Astrocyte (in vitro differentiated cells and primary cell): Measurements from ENCODE around the gene PCID2. TPM values are rescaled to one million over a fixed set of nuclear protein-coding genes. Genes with fewer than 3 reads are reported as not detected.

ENCODE experiments used
- DNase-seq: peaks from one replicate; pipeline ENCODE4 v3.0.0-alpha.2; 2010; ENCODE audit warnings: low read depth
- FAIRE-seq: peaks from 2 replicates; lab custom pipeline; 2011; peaks lifted over from hg19 to GRCh38; lab: Jason Lieb, UNC
- H2AFZ ChIP-seq: 2 replicates; pipeline ENCODE4 v1.6.0; 2012; ENCODE audit warnings: low read depth, low read length, inconsistent platforms
- H3K27ac ChIP-seq: 2 replicates; pipeline ENCODE4 v1.5.1; 2011; ENCODE audit warnings: low read depth, low read length, inconsistent platforms
- H3K27me3 ChIP-seq: 2 replicates; pipeline ENCODE4 v1.6.0; 2011; ENCODE audit warnings: low read length, inconsistent platforms; ENCODE audit not compliant: insufficient read depth
- H3K36me3 ChIP-seq: 2 replicates; pipeline ENCODE4 v1.5.1; 2011; ENCODE audit warnings: low read length, inconsistent platforms; ENCODE audit not compliant: insufficient read depth
- H3K4me1 ChIP-seq: 2 replicates; pipeline ENCODE4 v1.5.1; 2011; ENCODE audit warnings: low read length, inconsistent platforms; ENCODE audit not compliant: insufficient read depth
- H3K4me2 ChIP-seq: 2 replicates; pipeline ENCODE4 v1.6.0; 2012; ENCODE audit warnings: low read length, inconsistent platforms
- H3K4me3 ChIP-seq: 2 replicates; pipeline ENCODE4 v1.5.1; 2011; ENCODE audit warnings: low read depth, mild to moderate bottlenecking, low read length, inconsistent platforms; ENCODE audit not compliant: insufficient read depth
- H3K79me2 ChIP-seq: 2 replicates; pipeline ENCODE4 v1.6.0; 2012; ENCODE audit warnings: mild to moderate bottlenecking, low read length, inconsistent platforms; ENCODE audit not compliant: insufficient read depth
- H3K9ac ChIP-seq: 2 replicates; pipeline ENCODE4 v1.6.0; 2012; ENCODE audit warnings: mild to moderate bottlenecking, low read length, inconsistent platforms
- H3K9me3 ChIP-seq: 2 replicates; pipeline ENCODE4 v1.5.1; 2012; ENCODE audit warnings: low read depth, mild to moderate bottlenecking, low read length, inconsistent platforms; ENCODE audit not compliant: insufficient read depth
- H4K20me1 ChIP-seq: 2 replicates; pipeline ENCODE4 v1.6.0; 2012; ENCODE audit warnings: low read length, inconsistent platforms; ENCODE audit not compliant: insufficient read depth
- H3K27ac Mint-ChIP-seq: one replicate; pipeline ENCODE4 v1.8.0; 2021; ENCODE audit warnings: mild to moderate bottlenecking, mixed read lengths; ENCODE audit not compliant: unreplicated experiment
- H3K27me3 Mint-ChIP-seq: one replicate; pipeline ENCODE4 v1.8.0; 2021; ENCODE audit warnings: low read depth, mixed read lengths; ENCODE audit not compliant: unreplicated experiment
- H3K36me3 Mint-ChIP-seq: one replicate; pipeline ENCODE4 v1.8.0; 2021; ENCODE audit warnings: low read depth, mixed read lengths; ENCODE audit not compliant: unreplicated experiment
- H3K4me1 Mint-ChIP-seq: one replicate; pipeline ENCODE4 v1.8.0; 2021; ENCODE audit warnings: low read depth, mixed read lengths; ENCODE audit not compliant: unreplicated experiment
- H3K4me3 Mint-ChIP-seq: one replicate; pipeline ENCODE4 v1.8.0; 2021; ENCODE audit warnings: mild to moderate bottlenecking, moderate library complexity, mixed read lengths; ENCODE audit not compliant: unreplicated experiment
- H3K9me3 Mint-ChIP-seq: one replicate; pipeline ENCODE4 v1.8.0; 2021; ENCODE audit warnings: mild to moderate bottlenecking, mixed read lengths; ENCODE audit not compliant: unreplicated experiment
- EZH2 ChIP-seq: IDR thresholded peaks from 2 replicates; pipeline ENCODE4 v1.6.1; 2012; ENCODE audit warnings: mild to moderate bottlenecking, low read length, inconsistent platforms; ENCODE audit not compliant: insufficient read depth
- total RNA-seq: library from RNA; stranded (reverse); gene quantifications from 2 replicates; pipeline ENCODE4 v1.2.1, GENCODE V29; 2021
- TF ChIP-seq, protein P1 (sequence below): IDR thresholded peaks from 2 replicates; pipeline ENCODE4 v1.5.1; 2011; ENCODE audit warnings: low read depth, mild to moderate bottlenecking, inconsistent platforms, low read length, moderate library complexity; ENCODE audit not compliant: insufficient read depth

The PCID2 gene
- total RNA-seq, 1 donor from 2014 or later, result 31.5 TPM

DNA sequence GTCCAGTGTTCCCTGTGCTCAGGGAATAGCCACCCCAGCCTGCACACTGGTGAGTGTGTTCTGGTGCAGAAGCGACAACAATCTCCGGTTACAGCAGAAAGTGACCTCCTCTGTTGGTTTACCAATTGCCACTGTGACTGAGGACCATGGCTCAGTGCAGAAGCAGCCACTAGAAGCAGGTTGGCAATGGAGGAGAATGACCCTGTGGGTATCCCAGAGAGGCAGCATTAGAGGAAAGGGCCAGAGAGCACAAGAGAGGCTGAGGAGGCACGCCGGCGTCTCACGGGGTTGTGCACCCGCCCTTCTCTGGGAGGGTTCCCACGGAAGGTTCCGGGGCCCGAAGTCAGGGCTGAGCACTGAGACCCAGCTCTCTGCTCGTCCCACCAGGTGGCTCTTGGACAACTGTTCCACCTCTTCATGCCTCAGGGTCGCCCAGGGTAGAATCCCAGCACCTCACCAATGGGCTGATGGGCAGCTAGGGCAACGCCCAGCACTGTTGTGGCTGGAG is 36.0 kb downstream of the PCID2 start:
- Histone ChIP-seq H3K9ac (no peak overlapping the region), H2AFZ (no peak overlapping the region), H4K20me1 (no peaks in the 10 kb centered on the region), H3K79me2 (no peaks in the 10 kb centered on the region), H3K4me3 (no peak overlapping the region), H3K36me3 (peaks cover 15% of the 10 kb centered on the region), H3K4me2 (no peak overlapping the region), H3K4me1 (no peaks in the 10 kb centered on the region), H3K27me3 (no peaks in the 10 kb centered on the region), H3K9me3 (no peaks in the 10 kb centered on the region), H3K27ac (no peak overlapping the region)
- H3K4me3 Mint-ChIP-seq, result no peak overlapping the region
- TF ChIP-seq, protein P1, sequence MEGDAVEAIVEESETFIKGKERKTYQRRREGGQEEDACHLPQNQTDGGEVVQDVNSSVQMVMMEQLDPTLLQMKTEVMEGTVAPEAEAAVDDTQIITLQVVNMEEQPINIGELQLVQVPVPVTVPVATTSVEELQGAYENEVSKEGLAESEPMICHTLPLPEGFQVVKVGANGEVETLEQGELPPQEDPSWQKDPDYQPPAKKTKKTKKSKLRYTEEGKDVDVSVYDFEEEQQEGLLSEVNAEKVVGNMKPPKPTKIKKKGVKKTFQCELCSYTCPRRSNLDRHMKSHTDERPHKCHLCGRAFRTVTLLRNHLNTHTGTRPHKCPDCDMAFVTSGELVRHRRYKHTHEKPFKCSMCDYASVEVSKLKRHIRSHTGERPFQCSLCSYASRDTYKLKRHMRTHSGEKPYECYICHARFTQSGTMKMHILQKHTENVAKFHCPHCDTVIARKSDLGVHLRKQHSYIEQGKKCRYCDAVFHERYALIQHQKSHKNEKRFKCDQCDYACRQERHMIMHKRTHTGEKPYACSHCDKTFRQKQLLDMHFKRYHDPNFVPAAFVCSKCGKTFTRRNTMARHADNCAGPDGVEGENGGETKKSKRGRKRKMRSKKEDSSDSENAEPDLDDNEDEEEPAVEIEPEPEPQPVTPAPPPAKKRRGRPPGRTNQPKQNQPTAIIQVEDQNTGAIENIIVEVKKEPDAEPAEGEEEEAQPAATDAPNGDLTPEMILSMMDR, result no peak
- no peak for TF ChIP-seq EZH2
- H3K27me3 Mint-ChIP-seq, result no peaks in the 10 kb centered on the region
- no peak overlapping the region for H3K27ac Mint-ChIP-seq
- H3K36me3 Mint-ChIP-seq, result peaks cover 31% of the 10 kb centered on the region
- DNase-seq, result no peak
- no peak for FAIRE-seq
- H3K4me1 Mint-ChIP-seq, result peaks cover 5% of the 10 kb centered on the region
- peaks cover 2% of the 10 kb centered on the region for H3K9me3 Mint-ChIP-seq

DNA sequence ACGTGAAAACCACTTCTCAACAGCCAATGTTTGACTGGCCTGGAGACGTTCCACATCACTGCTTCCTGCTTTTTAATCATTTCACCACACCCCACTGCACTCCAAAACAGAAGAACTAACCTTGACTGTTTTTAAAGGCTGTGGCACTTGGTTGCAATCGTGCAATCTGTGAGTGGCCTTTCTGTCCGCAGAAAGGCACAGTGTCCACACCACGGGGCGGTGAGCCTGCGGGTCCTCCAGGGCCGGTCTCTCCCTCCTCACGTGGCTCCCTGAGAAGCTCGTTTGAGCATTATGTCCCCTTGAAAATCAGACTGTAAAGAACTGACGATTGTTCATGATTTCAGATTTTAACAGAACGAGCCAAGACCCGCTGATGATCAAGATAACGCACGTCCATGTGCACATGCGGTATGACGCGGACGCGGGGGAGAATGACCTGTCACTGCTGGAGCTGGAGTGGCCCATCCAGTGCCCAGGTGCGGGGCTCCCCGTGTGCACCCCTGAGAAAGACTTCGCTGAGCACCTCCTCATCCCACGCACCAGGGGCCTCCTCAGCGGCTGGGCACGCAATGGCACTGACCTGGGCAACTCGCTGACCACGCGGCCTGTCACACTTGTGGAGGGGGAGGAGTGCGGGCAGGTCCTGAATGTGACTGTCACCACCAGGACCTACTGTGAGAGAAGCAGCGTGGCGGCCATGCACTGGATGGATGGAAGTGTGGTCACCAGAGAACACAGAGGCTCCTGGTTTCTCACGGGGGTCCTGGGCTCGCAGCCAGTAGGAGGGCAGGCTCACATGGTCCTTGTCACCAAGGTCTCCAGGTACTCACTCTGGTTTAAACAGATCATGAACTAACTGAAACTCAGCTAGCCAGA is 37.0 kb downstream of the PCID2 start:
- Histone ChIP-seq H3K4me2 (no peak overlapping the region), H3K79me2 (no peaks in the 10 kb centered on the region), H3K4me1 (no peaks in the 10 kb centered on the region), H3K9me3 (no peaks in the 10 kb centered on the region), H3K27ac (no peak overlapping the region), H2AFZ (no peak overlapping the region), H3K36me3 (peaks cover 15% of the 10 kb centered on the region), H3K4me3 (no peak overlapping the region), H4K20me1 (no peaks in the 10 kb centered on the region), H3K27me3 (no peaks in the 10 kb centered on the region), H3K9ac (no peak overlapping the region)
- H3K9me3 Mint-ChIP-seq, result peaks cover 2% of the 10 kb centered on the region
- H3K4me1 Mint-ChIP-seq, result peaks cover 5% of the 10 kb centered on the region
- TF ChIP-seq, protein P1, result no peak
- TF ChIP-seq EZH2, result no peak
- FAIRE-seq (no peak), DNase-seq (no peak)
- peaks cover 30% of the 10 kb centered on the region for H3K36me3 Mint-ChIP-seq
- no peak overlapping the region for H3K27ac Mint-ChIP-seq
- H3K4me3 Mint-ChIP-seq, result no peak overlapping the region
- H3K27me3 Mint-ChIP-seq, result no peaks in the 10 kb centered on the region

DNA sequence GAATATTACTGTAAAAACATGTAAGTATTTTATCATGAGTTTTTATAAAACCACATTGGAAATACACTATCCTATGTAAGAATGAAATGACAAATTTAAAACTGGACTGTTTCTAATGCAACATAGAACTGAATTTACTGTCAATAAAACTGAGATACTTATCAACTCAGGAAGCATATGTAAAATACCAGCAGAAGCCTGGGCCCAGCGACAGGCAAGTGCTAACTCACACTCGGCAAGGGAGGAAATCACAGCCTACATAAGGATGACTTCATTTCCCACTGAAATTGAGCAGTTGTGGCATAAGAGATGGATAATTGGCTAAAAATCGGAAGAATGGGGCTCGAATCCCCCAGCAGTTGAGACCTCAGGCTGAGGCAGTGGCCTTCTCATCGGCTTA is 38.0 kb downstream of the PCID2 start:
- H3K9me3 ChIP-seq, result no peaks in the 10 kb centered on the region
- no peaks in the 10 kb centered on the region for H3K27me3 Mint-ChIP-seq
- no peaks in the 10 kb centered on the region for H3K27me3 ChIP-seq
- no peak for FAIRE-seq
- H3K9me3 Mint-ChIP-seq, result peaks cover 2% of the 10 kb centered on the region
- no peak overlapping the region for H3K4me3 Mint-ChIP-seq
- H3K36me3 ChIP-seq, result peaks cover 12% of the 10 kb centered on the region
- no peaks in the 10 kb centered on the region for H3K79me2 ChIP-seq
- TF ChIP-seq, protein P1, result no peak
- no peak for TF ChIP-seq EZH2
- H3K4me1 Mint-ChIP-seq, result peaks cover 3% of the 10 kb centered on the region
- H2AFZ ChIP-seq, result no peak overlapping the region
- no peak overlapping the region for H3K4me3 ChIP-seq
- H3K27ac ChIP-seq, result no peak overlapping the region
- no peaks in the 10 kb centered on the region for H4K20me1 ChIP-seq
- H3K4me2 ChIP-seq, result no peak overlapping the region
- H3K4me1 ChIP-seq, result no peaks in the 10 kb centered on the region
- no peak overlapping the region for H3K9ac ChIP-seq
- peaks cover 25% of the 10 kb centered on the region for H3K36me3 Mint-ChIP-seq
- no peak overlapping the region for H3K27ac Mint-ChIP-seq
- DNase-seq, result no peak
